T1000 (cell line): ENCODE results near the gene PCBP3.
"Not testable (repeated sequence)": the region's sequence is repeated elsewhere in the genome, so short reads cannot be mapped to it uniquely, and the experiment has no call there.

Experiments used
- DNase-seq: peaks from one replicate; lab custom pipeline; 2025; ENCODE audit warnings: mixed read lengths; lab: John Stamatoyannopoulos, UW

The PCBP3 gene

GRCh38 chr21:45875416-45875760, 231.9 kb downstream of the PCBP3 start:
- no peak for DNase-seq

- no peak for DNase-seq
Observed at GRCh38 chr21:45875881-45876280, 232.4 kb downstream of the PCBP3 start.

GRCh38 chr21:45876381-45877170, 233.1 kb downstream of the PCBP3 start:
- DNase-seq, result no peak

GRCh38 chr21:45877171-45877438, 233.6 kb downstream of the PCBP3 start:
- DNase-seq, result no peak

- no peak for DNase-seq
Observed at GRCh38 chr21:45877821-45878469, 234.4 kb downstream of the PCBP3 start.

GRCh38 chr21:45880097-45881068, 236.9 kb downstream of the PCBP3 start:
- DNase-seq, result no peak

DNA sequence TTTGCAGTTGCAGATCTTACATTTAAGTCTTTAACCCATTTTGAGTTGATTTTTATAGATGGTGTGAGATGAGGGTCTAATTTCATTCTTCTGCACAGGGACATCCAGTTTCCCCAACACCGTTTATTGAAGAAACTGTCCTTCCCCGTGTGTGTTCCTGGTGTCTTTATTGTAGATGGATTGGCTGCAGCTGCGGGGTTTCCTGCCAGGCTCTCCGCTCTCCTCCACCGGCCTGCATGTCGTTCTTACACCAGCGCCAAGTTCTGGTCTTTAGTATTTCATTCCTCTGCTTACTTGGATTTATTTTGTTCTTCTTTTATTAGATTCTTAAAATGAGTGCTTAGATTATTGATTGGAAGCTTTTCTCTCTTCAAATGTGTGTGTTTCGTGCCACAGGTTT, 239.1 kb downstream of the PCBP3 start:
- no peak for DNase-seq

GRCh38 chr21:45883090-45883489, 239.6 kb downstream of the PCBP3 start:
- DNase-seq, result no peak

DNA sequence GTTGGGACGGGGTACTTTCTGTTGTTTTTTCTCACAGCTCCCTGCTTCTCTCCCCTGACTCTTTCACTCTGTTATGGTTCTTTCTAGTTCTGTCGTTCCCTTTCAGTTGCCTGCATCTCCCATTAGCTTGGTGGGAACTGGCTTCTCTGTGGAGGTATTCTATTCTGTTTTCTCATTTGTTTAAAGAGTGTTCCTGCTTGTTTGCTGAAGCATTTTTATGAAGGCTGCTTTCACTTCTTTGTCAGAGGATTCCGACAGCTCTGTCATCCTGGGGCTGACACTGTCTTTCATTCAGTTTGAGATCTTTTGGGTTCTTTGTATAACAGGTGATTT, 242.0 kb downstream of the PCBP3 start:
- no peak for DNase-seq

GRCh38 chr21:45885930-45886601, 242.5 kb downstream of the PCBP3 start:
- DNase-seq, result not testable (repeated sequence)

DNA sequence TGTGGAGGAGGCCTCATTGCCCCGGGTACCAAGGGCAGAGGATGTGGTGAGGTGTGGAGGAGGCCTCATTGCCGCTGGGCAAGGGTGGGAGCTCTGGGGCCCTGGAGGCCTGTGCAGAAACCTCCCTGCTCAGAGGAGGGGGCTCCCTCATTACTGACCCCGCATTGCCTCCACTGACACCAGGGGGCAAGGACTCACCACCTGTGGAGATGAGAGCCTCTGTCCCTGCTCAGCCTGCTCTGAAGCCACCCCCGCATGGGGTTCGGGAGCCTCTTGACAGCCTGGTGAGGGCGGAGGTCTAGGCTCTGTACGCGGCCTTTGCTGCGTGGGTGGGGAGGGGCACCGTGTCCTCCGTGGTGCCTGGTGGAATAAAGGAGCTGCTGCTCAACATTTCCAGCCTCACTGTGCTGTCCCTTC, 243.1 kb downstream of the PCBP3 start:
- no peak for DNase-seq

- no peak for DNase-seq
Observed at GRCh38 chr21:45887120-45887611, 243.6 kb downstream of the PCBP3 start.

DNA sequence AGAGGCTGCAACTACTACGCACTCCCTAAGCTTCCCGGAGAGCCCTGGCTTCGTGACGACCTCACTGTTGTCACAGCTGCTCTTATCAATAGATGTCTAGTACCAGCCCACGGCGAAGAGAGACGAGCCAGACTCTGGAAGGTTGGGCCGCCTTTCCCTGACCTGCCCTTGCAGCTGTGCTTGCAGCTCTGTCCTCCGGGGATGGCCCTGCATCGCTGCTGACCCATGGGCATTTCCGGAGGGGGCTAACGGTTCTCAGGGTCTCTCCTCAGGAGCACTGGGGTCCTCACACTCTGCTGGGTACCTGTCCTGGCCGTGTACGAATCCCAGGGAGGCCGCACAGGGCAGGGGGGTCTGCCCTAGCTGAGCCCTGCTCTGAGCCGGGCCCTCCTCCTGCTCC, 244.3 kb downstream of the PCBP3 start:
- DNase-seq, result no peak

DNA sequence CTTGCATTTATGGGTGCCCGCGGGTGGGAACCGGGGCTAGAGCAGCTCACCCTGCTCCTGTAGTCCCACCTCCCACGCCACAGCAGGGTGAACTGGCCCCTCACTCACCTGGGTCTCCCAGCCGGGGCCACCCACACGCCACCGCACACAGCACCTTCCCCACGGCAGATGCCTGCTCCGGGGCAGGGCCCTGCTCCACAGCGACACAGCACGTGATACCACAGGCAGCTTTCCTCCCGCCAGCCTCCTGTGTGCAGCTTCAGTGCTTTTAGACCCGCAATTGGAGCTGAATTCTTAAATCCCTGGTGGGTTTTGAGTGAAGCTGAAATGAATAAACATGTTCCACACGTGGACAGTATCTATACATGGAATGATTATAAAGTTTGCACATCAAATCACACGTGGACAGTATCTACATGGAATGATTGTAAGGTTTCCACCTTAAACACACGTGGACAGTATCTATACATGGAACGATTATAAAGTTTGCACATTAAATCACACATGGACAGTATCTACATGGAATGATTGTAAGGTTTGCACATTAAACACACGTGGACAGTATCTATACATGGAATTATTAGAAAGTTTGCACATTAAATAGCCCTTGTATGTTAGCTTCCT, 245.0 kb downstream of the PCBP3 start:
- no peak for DNase-seq

DNA sequence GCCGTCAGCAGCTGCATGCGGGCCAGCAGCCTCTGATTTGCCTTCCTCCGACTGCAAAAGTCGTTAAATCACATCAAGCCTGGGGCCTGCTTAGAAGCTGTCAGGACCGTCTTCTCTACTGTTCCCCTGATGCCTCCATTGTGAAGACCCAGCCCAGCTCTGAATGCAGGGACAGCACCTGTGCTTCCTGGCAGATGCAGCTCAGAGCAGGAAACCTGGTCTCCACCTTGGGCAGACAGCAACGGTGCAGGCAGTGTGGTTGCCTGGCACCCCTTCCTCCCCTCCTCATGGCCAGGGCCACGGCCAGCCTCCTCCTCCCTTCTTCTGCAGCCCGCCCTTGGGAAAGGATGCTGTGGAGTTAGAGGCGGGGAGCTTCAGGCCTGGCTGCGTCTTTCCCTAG, 245.7 kb downstream of the PCBP3 start:
- no peak for DNase-seq

- no peak for DNase-seq
Observed at GRCh38 chr21:45889961-45890360, 246.4 kb downstream of the PCBP3 start.

GRCh38 chr21:45891388-45892155, 248.0 kb downstream of the PCBP3 start:
- DNase-seq, result no peak

DNA sequence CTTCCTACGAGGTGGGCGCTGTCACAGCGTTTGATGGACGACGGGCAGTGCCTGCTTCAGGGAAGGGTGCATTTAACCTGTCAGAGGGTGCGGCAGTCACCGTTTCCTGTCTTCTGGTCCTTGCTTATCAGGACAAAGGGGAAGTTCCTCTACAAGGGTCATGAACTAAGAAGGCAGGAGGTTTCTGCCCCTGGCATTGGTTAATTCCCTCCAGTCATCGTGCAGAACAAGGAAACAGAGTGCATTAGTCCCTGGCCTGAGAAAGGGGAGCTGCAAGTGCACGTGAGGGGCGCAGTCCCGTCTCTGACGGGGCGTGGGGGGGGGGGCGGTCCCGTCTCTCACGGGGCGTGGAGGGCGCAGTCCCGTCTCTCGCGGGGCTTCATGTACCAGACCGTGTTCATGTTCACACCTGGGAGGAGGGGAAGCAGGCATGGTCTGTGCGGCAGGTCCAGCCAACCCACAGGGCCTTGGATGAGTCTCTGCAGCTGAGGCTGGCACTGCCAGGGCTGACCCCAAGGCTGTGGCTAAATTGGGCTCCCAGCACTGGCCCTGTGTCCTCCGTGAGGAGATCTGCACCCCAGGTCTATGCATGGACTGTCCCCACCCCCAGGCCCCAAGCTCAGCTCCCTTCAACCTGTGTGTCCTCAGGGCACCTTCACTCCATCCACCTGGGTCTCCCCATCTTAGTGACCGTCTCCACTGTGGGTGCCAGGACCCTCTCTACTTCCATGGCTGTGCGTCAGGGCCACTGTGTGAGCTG, 248.8 kb downstream of the PCBP3 start:
- DNase-seq, result no peak

- no peak for DNase-seq
Observed at GRCh38 chr21:45892916-45893739, 249.6 kb downstream of the PCBP3 start.
